AG04449 (cell line): ENCODE data around the gene GRID2.

Source experiments
- CTCF ChIA-PET: fragments of 350-600 bp; formaldehyde crosslinking; extraction: SDS; loops from one replicate; lab custom pipeline; 2021; ENCODE audit warnings: antibody characterized with exemption; lab: Yijun Ruan, JAX
- POLR2A ChIA-PET: fragments of 400-600, 350-600 bp; formaldehyde crosslinking; extraction: SDS; loops from one replicate; lab custom pipeline; 2020; ENCODE audit warnings: antibody characterized with exemption, inconsistent platforms; lab: Yijun Ruan, JAX
- DNase-seq: peaks from one replicate; pipeline ENCODE4 v3.0.0-alpha.2; 2010; ENCODE audit warnings: low read depth, low spot score
- H3K4me3 ChIP-seq: 2 replicates; pipeline ENCODE4 v1.5.1; 2011; ENCODE audit warnings: low read depth, mild to moderate bottlenecking, control low read depth, low read length
- TF ChIP-seq, protein P1 (sequence below): IDR thresholded peaks from one replicate; pipeline ENCODE4 v1.5.1; 2011; ENCODE audit warnings: mild to moderate bottlenecking, moderate library complexity, low read length, control low read depth, inconsistent platforms; ENCODE audit not compliant: insufficient read depth; ENCODE audit errors: missing control alignments

Gene GRID2

GRCh38 chr4:93767917-93768316, 1464.2 kb downstream of the GRID2 start:
- CTCF ChIA-PET: no interaction called here
- TF ChIP-seq, protein P1, sequence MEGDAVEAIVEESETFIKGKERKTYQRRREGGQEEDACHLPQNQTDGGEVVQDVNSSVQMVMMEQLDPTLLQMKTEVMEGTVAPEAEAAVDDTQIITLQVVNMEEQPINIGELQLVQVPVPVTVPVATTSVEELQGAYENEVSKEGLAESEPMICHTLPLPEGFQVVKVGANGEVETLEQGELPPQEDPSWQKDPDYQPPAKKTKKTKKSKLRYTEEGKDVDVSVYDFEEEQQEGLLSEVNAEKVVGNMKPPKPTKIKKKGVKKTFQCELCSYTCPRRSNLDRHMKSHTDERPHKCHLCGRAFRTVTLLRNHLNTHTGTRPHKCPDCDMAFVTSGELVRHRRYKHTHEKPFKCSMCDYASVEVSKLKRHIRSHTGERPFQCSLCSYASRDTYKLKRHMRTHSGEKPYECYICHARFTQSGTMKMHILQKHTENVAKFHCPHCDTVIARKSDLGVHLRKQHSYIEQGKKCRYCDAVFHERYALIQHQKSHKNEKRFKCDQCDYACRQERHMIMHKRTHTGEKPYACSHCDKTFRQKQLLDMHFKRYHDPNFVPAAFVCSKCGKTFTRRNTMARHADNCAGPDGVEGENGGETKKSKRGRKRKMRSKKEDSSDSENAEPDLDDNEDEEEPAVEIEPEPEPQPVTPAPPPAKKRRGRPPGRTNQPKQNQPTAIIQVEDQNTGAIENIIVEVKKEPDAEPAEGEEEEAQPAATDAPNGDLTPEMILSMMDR: no peak
- DNase-seq: no peak
- POLR2A ChIA-PET: no interaction called here
- no peak overlapping the region for H3K4me3 ChIP-seq

DNA sequence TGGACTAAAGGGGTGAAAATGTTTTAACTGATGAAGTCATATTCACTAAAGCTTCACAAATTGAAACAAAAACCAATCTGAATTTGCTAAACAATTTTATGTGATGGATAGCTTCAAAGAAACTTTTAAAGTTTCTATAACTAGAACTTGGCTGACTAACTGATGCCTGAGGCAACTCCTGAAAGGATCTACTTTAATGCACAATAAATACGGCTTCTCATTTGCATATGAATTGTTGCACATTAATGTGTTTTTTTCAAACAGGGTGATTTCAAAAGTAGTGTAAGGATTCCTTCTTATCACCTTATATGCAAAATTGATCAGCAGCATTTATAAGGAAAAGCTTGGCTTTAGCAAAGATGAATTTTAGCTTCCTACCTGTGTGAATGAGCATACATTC, 1466.4 kb downstream of the GRID2 start:
- TF ChIP-seq, protein P1: no peak
- DNase-seq: no peak
- H3K4me3 ChIP-seq: no peak overlapping the region
- POLR2A ChIA-PET: no interaction called here
- CTCF ChIA-PET: no interaction called here

GRCh38 chr4:93771640-93772411, 1468.1 kb downstream of the GRID2 start:
- ChIA-PET POLR2A (no interaction called here), CTCF (no interaction called here)
- TF ChIP-seq, protein P1: no peak
- no peak overlapping the region for H3K4me3 ChIP-seq
- DNase-seq: no peak

DNA sequence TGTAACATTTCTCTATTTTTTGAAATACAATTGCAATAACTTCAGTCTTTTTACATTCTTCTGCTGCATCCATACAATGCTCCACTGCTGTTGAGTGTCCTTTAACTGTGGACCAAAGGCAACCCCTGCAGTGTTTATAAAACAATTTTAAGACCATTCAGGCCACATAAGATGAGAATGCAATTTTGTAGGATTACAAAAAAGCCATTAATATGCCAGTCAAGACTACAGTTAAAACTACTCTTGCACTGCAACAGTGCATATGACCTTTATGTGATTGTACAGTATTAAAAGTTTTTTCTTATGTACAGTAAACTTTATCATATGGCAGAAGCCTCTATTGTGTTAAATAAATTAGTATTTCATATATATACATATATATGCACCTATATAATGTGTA, 1469.1 kb downstream of the GRID2 start:
- no peak overlapping the region for H3K4me3 ChIP-seq
- ChIA-PET CTCF (no interaction called here), POLR2A (no interaction called here)
- no peak for DNase-seq
- TF ChIP-seq, protein P1: no peak

DNA sequence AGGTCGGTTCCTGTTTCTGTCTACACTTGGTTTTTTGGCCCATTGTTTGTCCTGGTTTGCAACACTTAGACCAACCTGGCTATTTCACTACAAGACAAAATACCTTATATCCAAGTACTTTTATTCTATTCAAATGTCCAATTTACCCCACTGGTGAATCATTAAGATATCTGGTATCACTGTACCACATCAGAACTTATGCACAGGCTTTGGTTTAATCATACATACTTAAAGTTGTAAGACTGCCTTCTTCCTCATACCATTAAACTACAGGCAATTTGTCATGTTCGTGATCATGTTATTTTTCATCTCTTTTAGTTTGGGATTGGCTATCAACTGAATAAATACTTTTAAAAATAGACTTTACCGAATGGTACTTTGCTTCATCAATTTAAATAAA, 1471.8 kb downstream of the GRID2 start:
- TF ChIP-seq, protein P1: no peak
- H3K4me3 ChIP-seq: no peak overlapping the region
- no peak for DNase-seq
- ChIA-PET POLR2A (no interaction called here), CTCF (no interaction called here)

DNA sequence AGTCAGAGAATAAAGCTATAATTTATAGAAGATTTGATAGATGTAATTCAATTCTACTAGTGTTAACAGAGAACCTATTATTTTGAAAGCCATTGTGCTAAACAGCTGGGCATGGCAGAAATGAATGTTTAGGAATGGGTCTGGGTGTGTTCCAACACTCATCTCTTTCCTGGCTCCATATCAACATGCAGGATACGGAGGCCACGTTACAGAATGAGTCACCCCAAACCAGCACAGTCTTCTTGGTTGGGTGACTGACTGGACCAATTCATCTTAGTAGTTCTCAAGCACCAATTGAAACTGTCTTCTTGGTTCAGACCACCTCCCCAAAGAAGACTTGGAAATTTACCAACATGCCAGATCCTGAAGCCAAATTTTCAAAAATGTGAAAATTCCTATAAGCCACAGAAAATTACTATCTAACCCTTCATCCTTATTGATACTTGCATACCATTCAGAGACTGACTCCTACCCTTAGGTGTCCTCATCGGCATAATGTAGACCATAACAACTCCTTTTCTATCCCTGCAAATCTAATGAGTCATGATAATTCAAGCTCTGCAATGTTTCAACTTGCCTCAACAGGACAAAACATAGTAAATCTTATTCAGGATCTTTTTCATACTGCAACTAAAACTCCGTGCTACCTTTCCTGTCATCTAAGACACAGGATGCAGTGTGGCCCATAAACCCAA, 1472.8 kb downstream of the GRID2 start:
- DNase-seq: no peak
- CTCF ChIA-PET: interaction anchor here (2.0 kb wide), 1 partner anchor 15 kb away, joined by 5 read pairs; no protein-coding TSS in a partner anchor
- TF ChIP-seq, protein P1: no peak
- POLR2A ChIA-PET: no interaction called here
- H3K4me3 ChIP-seq: no peak overlapping the region
